GM23338 (cell line): ENCODE measurements around the gene SNRNP48.

Experiments used
- CREB1 ChIP-seq: fragments of 250-450 bp; sonication (Bioruptor Pico); IDR thresholded peaks from 2 replicates; pipeline ENCODE4 v1.5.0; 2020; ENCODE audit warnings: low read depth, mild to moderate bottlenecking, moderate library complexity
- CTCF ChIP-seq, 2 experiments: fragments of 200-600 bp in 1 of 2; sonication (generic) in 1 of 2; conservative IDR thresholded peaks; 2 replicates each; pipeline versions ENCODE4 v1.5.1 to v1.6.1; 2016 to 2017; ENCODE audit warnings: antibody characterized with exemption in 2 of 2, low read depth in 2 of 2, mild to moderate bottlenecking in 2 of 2, moderate library complexity in 1 of 2
- ETS1 ChIP-seq: IDR thresholded peaks from 2 replicates; pipeline ENCODE4 v1.6.1; 2016; ENCODE audit warnings: antibody characterized with exemption
- EZH2 ChIP-seq: fragments of 200-600 bp; sonication (generic); IDR thresholded peaks from one replicate; pipeline ENCODE4 v1.8.0; 2017; ENCODE audit warnings: antibody characterized with exemption, mild to moderate bottlenecking, low read depth; ENCODE audit not compliant: unreplicated experiment
- EZH2phosphoT487 ChIP-seq: fragments of 200-600 bp; sonication (generic); IDR thresholded peaks from one replicate; pipeline ENCODE4 v1.8.1; 2018; ENCODE audit warnings: antibody characterized with exemption; ENCODE audit not compliant: unreplicated experiment
- JUNB ChIP-seq: IDR thresholded peaks from one replicate; pipeline ENCODE4 v1.6.1; 2016; ENCODE audit warnings: antibody characterized with exemption; ENCODE audit not compliant: unreplicated experiment
- NANOG ChIP-seq: IDR thresholded peaks from 2 replicates; pipeline ENCODE4 v1.6.1; 2016; ENCODE audit warnings: antibody characterized with exemption, borderline replicate concordance
- POLR2AphosphoS5 ChIP-seq: IDR thresholded peaks from 2 replicates; pipeline ENCODE4 v1.6.1; 2016; ENCODE audit warnings: antibody characterized with exemption, low read depth
- REST ChIP-seq: IDR thresholded peaks from one replicate; pipeline ENCODE4 v1.6.1; 2018; ENCODE audit warnings: antibody characterized with exemption; ENCODE audit not compliant: unreplicated experiment
- STAT1 ChIP-seq: IDR thresholded peaks from one replicate; pipeline ENCODE4 v1.6.1; 2016; ENCODE audit warnings: antibody characterized with exemption; ENCODE audit not compliant: unreplicated experiment
- ZNF114 ChIP-seq: fragments of 250-450 bp; sonication (Bioruptor Pico); IDR thresholded peaks from 2 replicates; pipeline ENCODE4 v1.5.0; 2020; ENCODE audit warnings: mild to moderate bottlenecking, moderate library complexity
- ZNF331 ChIP-seq: fragments of 250-450 bp; sonication (Bioruptor Pico); IDR thresholded peaks from 2 replicates; pipeline ENCODE4 v1.5.0; 2020; ENCODE audit warnings: low read depth, mild to moderate bottlenecking, moderate library complexity
- ZNF462 ChIP-seq: fragments of 250-450 bp; sonication (Bioruptor Pico); IDR thresholded peaks from 2 replicates; pipeline ENCODE4 v1.5.0; 2020; ENCODE audit warnings: mild to moderate bottlenecking, moderate library complexity

- TF ChIP-seq CTCF (conservative IDR thresholded peaks at IDR 0.05; ENCODE audit: low read depth in 2 of 2) (no peak), EZH2 (no peak), ZNF331 (CRISPR knock-in tag) (no peak), JUNB (no peak), REST (no peak), EZH2phosphoT487 (no peak), CREB1 (no peak), POLR2AphosphoS5 (no peak), ZNF114 (no peak), ETS1 (no peak), STAT1 (no peak), ZNF462 (CRISPR knock-in tag) (no peak), NANOG (no peak)
Measured at GRCh38 chr6:7578516-7578915, 11.5 kb upstream of the SNRNP48 start.
